Colonic mucosa (tissue), 4 donors: ENCODE results near the gene TMEM247. TPM values are rescaled to one million over a fixed set of nuclear protein-coding genes. Genes with fewer than 3 reads are reported as not detected.

Experiments used
- DNase-seq: peaks from one replicate; pipeline ENCODE4 v3.0.0-alpha.2; 2020
- H3K27ac ChIP-seq: fragments of 200-600 bp; one replicate; pipeline ENCODE4 v1.8.0; 2021
- H3K27me3 ChIP-seq: fragments of 200-600 bp; one replicate; pipeline ENCODE4 v1.8.0; 2021
- H3K36me3 ChIP-seq: fragments of 200-600 bp; one replicate; pipeline ENCODE4 v1.8.0; 2021
- H3K4me1 ChIP-seq: fragments of 200-600 bp; one replicate; pipeline ENCODE4 v1.8.0; 2021; ENCODE audit warnings: mild to moderate bottlenecking
- H3K4me3 ChIP-seq: fragments of 200-600 bp; one replicate; pipeline ENCODE4 v1.8.0; 2021
- H3K9ac ChIP-seq, 2 donors: one replicate each; pipeline ENCODE4 v1.7.0; 2013; ENCODE audit warnings: control low read depth in 2 of 2, low read depth in 2 of 2, low read length in 2 of 2
- H3K9me3 ChIP-seq: fragments of 200-600 bp; one replicate; pipeline ENCODE4 v1.8.0; 2021
- CTCF ChIP-seq: fragments of 200-600 bp; IDR thresholded peaks from one replicate; pipeline ENCODE4 v1.8.0; 2022; ENCODE audit warnings: antibody characterized with exemption, mild to moderate bottlenecking
- intact Hi-C: fragments of 100-400 bp; cut with DNase I; formaldehyde crosslinking; loops from one replicate; pipeline ENCODE4 v1.14.1; 2022
- total RNA-seq, 2 donors: library from RNA; stranded (reverse); fragmentation: NEBNext Ultra II Directional in 1 of 2; extraction: Animal tissue kit (Norgen Biotek cat#: 25700) in 1 of 2; gene quantifications; one replicate each; pipeline ENCODE4 v1.2.1, GENCODE V29; 2021
- donor health status: healthy.
- donor health status: DM: no; HTN: no; CAD: no.
- donor health status: DM: no; HTN: no; CAD: no.

The TMEM247 gene
- total RNA-seq, 2 donors from 2014 or later, result not detected

GRCh38 chr2:46435353-46435752 lies 44.0 kb upstream of the TMEM247 start:
- Histone ChIP-seq H3K9me3 (no peaks in the 10 kb centered on the region), H3K36me3 (no peaks in the 10 kb centered on the region), H3K27ac (no peak overlapping the region), H3K4me1 (no peaks in the 10 kb centered on the region), H3K9ac (no peak overlapping the region), H3K27me3 (no peaks in the 10 kb centered on the region), H3K4me3 (no peak overlapping the region)
- no peak for DNase-seq
- TF ChIP-seq CTCF, result no peak
- intact Hi-C loops, result no loop called here

- DNase-seq, result no peak
Observed at GRCh38 chr2:46435796-46436360, 43.5 kb upstream of the TMEM247 start.

GRCh38 chr2:46436800-46437199 lies 42.6 kb upstream of the TMEM247 start:
- Histone ChIP-seq H3K4me1 (no peaks in the 10 kb centered on the region), H3K36me3 (no peaks in the 10 kb centered on the region), H3K27ac (no peak overlapping the region), H3K9ac (no peak overlapping the region), H3K4me3 (no peak overlapping the region), H3K27me3 (no peaks in the 10 kb centered on the region), H3K9me3 (no peaks in the 10 kb centered on the region)
- TF ChIP-seq CTCF, result no peak
- no peak for DNase-seq
- intact Hi-C loops, result no loop called here

More at GRCh38 chr2:46435796-46436360, 43.5 kb upstream of the TMEM247 start:
- Histone ChIP-seq H3K9me3 (no peaks in the 10 kb centered on the region), H3K36me3 (no peaks in the 10 kb centered on the region), H3K27me3 (no peaks in the 10 kb centered on the region), H3K4me1 (no peaks in the 10 kb centered on the region), H3K4me3 (no peak overlapping the region), H3K27ac (no peak overlapping the region), H3K9ac (no peak overlapping the region)
- intact Hi-C loops, result no loop called here
- no peak for TF ChIP-seq CTCF

GRCh38 chr2:46438102-46438501 lies 41.3 kb upstream of the TMEM247 start:
- Histone ChIP-seq H3K36me3 (no peaks in the 10 kb centered on the region), H3K27ac (no peak overlapping the region), H3K9me3 (no peaks in the 10 kb centered on the region), H3K4me1 (no peaks in the 10 kb centered on the region), H3K4me3 (no peak overlapping the region), H3K9ac (no peak overlapping the region), H3K27me3 (no peaks in the 10 kb centered on the region)
- no peak for TF ChIP-seq CTCF
- intact Hi-C loops, result no loop called here
- no peak for DNase-seq

GRCh38 chr2:46438794-46439193 lies 40.6 kb upstream of the TMEM247 start:
- intact Hi-C loops, result no loop called here
- H3K9me3 ChIP-seq, result no peaks in the 10 kb centered on the region
- DNase-seq, result no peak
- TF ChIP-seq CTCF, result no peak
- no peak overlapping the region for H3K27ac ChIP-seq
- no peaks in the 10 kb centered on the region for H3K27me3 ChIP-seq
- no peak overlapping the region for H3K4me3 ChIP-seq
- H3K36me3 ChIP-seq, result no peaks in the 10 kb centered on the region
- H3K9ac ChIP-seq, result no peak overlapping the region
- no peaks in the 10 kb centered on the region for H3K4me1 ChIP-seq
